B cell (primary cell): Measurements from ENCODE around the gene SNRPD3. TPM values are rescaled to one million over a fixed set of nuclear protein-coding genes. Genes with fewer than 3 reads are reported as not detected.

Source experiments
- ATAC-seq: fragments of 200-7000 bp; cut with Tn5 transposase; one replicate; pipeline ENCODE4 v1.10.0; 2021; ENCODE audit warnings: low read depth, mild to moderate bottlenecking, moderate number of reproducible peaks, moderate library complexity
- CTCF ChIA-PET: fragments of 350-600 bp; sonication (Branson Sonifier 250); formaldehyde crosslinking; loops from one replicate; lab custom pipeline; 2021; ENCODE audit warnings: antibody characterized with exemption, inconsistent platforms; lab: Charles Lee
- POLR2A ChIA-PET: fragments of 350-600 bp; sonication (Branson Sonifier 250); formaldehyde crosslinking; loops from one replicate; lab custom pipeline; 2021; ENCODE audit warnings: antibody characterized with exemption; lab: Charles Lee
- DNase-seq: peaks from one replicate; pipeline ENCODE4 v3.0.0; 2013
- H2AFZ ChIP-seq: 2 replicates; pipeline ENCODE4 v1.6.1; 2012; ENCODE audit warnings: mild to moderate bottlenecking, low read depth, low read length; ENCODE audit not compliant: insufficient read depth, poor library complexity, severe bottlenecking
- H3K27ac ChIP-seq, 2 donors: 1 replicate in 1 of 2; 2 replicates in 1 of 2; pipeline ENCODE4 v1.5.1; 2012 to 2013; ENCODE audit warnings: low read length in 2 of 2, mild to moderate bottlenecking in 2 of 2, moderate library complexity in 1 of 2
- H3K27me3 ChIP-seq, 4 experiments: fragments of 200-600 bp in 1 of 4; sonication (generic) in 1 of 4; replicated peaks in 1 of 4; 1 replicate in 2 of 4; 2 replicates in 2 of 4; pipeline versions ENCODE4 v1.6.1 to v1.7.0; 2013 to 2016; ENCODE audit warnings: low read length in 3 of 4, mild to moderate bottlenecking in 2 of 4, mixed read lengths in 1 of 4, moderate library complexity in 1 of 4; ENCODE audit not compliant: insufficient read depth in 4 of 4, control insufficient read depth in 3 of 4; ENCODE audit errors: control extremely low read depth in 1 of 4
- H3K36me3 ChIP-seq, 2 experiments: replicated peaks in 1 of 2; 1 replicate in 1 of 2; 2 replicates in 1 of 2; pipeline versions ENCODE4 v1.6.1 to v1.7.1; 2013; ENCODE audit warnings: low read length in 1 of 2; ENCODE audit not compliant: insufficient read depth in 2 of 2, control insufficient read depth in 1 of 2; ENCODE audit errors: control extremely low read depth in 1 of 2, extremely low read depth in 1 of 2
- H3K4me1 ChIP-seq, 2 donors: fragments of 200-600 bp in 1 of 2; sonication (generic) in 1 of 2; 1 replicate in 1 of 2; 2 replicates in 1 of 2; pipeline versions ENCODE4 v1.5.1 to v1.6.1; 2013 to 2017; ENCODE audit warnings: low read length in 2 of 2; ENCODE audit not compliant: control insufficient read depth in 2 of 2, insufficient read depth in 2 of 2
- H3K4me2 ChIP-seq: replicated peaks from 2 replicates; pipeline ENCODE3; 2012; ENCODE audit warnings: mild to moderate bottlenecking, low read depth, low read length; ENCODE audit not compliant: poor library complexity, severe bottlenecking
- H3K4me3 ChIP-seq, 5 experiments: fragments of 200-600 bp in 1 of 5; sonication (generic) in 1 of 5; 1 replicate in 3 of 5; 2 replicates in 2 of 5; pipeline versions ENCODE4 v1.5.1 to v1.7.0; 2011 to 2016; ENCODE audit warnings: low read length in 4 of 5, mild to moderate bottlenecking in 4 of 5, low read depth in 2 of 5, control low read depth in 1 of 5, moderate library complexity in 1 of 5; ENCODE audit not compliant: insufficient read depth in 1 of 5; ENCODE audit errors: control extremely low read depth in 1 of 5, extremely low read depth in 1 of 5
- H3K79me2 ChIP-seq: fragments of 200-600 bp; sonication (generic); one replicate; pipeline ENCODE4 v1.6.0; 2016; ENCODE audit warnings: low read length; ENCODE audit not compliant: control insufficient read depth, insufficient read depth
- H3K9ac ChIP-seq: fragments of 200-600 bp; sonication (generic); 2 replicates; pipeline ENCODE4 v1.6.1; 2017; ENCODE audit warnings: mild to moderate bottlenecking, low read length, moderate library complexity
- H3K9me3 ChIP-seq, 3 donors: one replicate each; pipeline versions ENCODE4 v1.6.1 to v1.7.1; 2013; ENCODE audit warnings: low read length in 2 of 3; ENCODE audit not compliant: control insufficient read depth in 2 of 3, insufficient read depth in 1 of 3; ENCODE audit errors: control extremely low read depth in 1 of 3
- H4K20me1 ChIP-seq: 2 replicates; pipeline ENCODE4 v1.6.0; 2012; ENCODE audit warnings: mild to moderate bottlenecking, low read length; ENCODE audit not compliant: insufficient read depth, control insufficient read depth, poor library complexity, severe bottlenecking
- H3K27ac Mint-ChIP-seq: one replicate; pipeline ENCODE4 v1.8.0; 2021; ENCODE audit warnings: mixed read lengths
- H3K27me3 Mint-ChIP-seq: one replicate; pipeline ENCODE4 v1.8.0; 2021; ENCODE audit warnings: mixed read lengths
- H3K4me1 Mint-ChIP-seq: one replicate; pipeline ENCODE4 v1.8.0; 2021; ENCODE audit warnings: mixed read lengths
- H3K4me3 Mint-ChIP-seq: one replicate; pipeline ENCODE4 v1.8.0; 2021; ENCODE audit warnings: mixed read lengths
- H3K9me3 Mint-ChIP-seq: one replicate; pipeline ENCODE4 v1.8.0; 2022; ENCODE audit warnings: mixed read lengths; ENCODE audit not compliant: insufficient read depth
- EZH2 ChIP-seq: IDR thresholded peaks from 2 replicates; pipeline ENCODE4 v1.6.1; 2012; ENCODE audit warnings: borderline replicate concordance, low read depth, mild to moderate bottlenecking, moderate library complexity, low read length; ENCODE audit not compliant: insufficient read depth, poor library complexity, severe bottlenecking
- WGBS: methylation state at CpG from one replicate; pipeline ENCODE4 v1.1.5; 2013; ENCODE audit warnings: missing lambda C conversion rate; ENCODE audit not compliant: insufficient coverage; 5-methylcytosine and 5-hydroxymethylcytosine counted together
- intact Hi-C: fragments of 100-400 bp; cut with micrococcal nuclease; formaldehyde crosslinking; loops from one replicate; pipeline ENCODE4 v1.10.0; 2022
- polyA plus RNA-seq: library from polyadenylated mRNA; depleted of rRNA; stranded (reverse); fragments of >200 nt; gene quantifications from 2 replicates; pipeline ENCODE4 v1.2.3, GENCODE V29; 2012
- total RNA-seq, 2 donors: library from RNA; stranded (reverse); fragments of 120-200 nt in 1 of 2; gene quantifications; 1 replicate in 1 of 2; 2 replicates in 1 of 2; pipeline versions ENCODE4 v1.2.3 to v1.2.4, GENCODE V29; 2013 to 2022
- TF ChIP-seq, protein P1 (sequence below): fragments of 200-600 bp; IDR thresholded peaks from one replicate; pipeline ENCODE4 v1.8.0; 2022; ENCODE audit warnings: antibody characterized with exemption, mild to moderate bottlenecking

Gene SNRPD3
- total and polyA plus RNA-seq, 2 donors (not counting 1 experiment from before 2014, with no cell fraction given) = 76.7 to 165 TPM

DNA sequence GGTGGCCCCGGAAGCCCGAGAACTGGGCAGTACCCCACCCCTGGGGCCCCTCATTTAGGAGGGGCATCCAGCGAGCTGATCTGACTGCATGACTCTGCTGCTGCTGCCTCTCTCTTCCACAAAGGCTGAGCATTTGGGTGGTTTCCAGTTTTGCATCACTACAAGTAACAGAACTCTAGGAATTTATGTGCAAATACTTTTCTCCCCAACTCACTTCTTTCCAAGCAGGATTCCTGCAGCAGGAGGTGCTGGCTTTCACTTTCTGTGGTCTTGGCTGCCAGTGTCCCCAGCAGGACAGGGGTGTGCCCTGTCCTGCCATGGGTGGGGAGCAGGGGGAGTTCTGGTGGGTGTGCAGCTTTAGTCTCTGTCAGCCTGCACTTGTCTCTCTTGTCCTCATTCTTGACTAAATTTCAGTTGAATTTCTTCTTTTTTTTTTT lies 39.5 kb upstream of the SNRPD3 start:
- Histone ChIP-seq H3K4me2 (no peak overlapping the region), H3K9ac (no peak overlapping the region), H3K4me3 (no peak overlapping the region), H3K27me3 (peaks cover 0 to 4% (median 1%) of the 10 kb centered on the region in 4 experiments), H3K36me3 (no peaks in the 10 kb centered on the region), H4K20me1 (no peaks in the 10 kb centered on the region), H3K27ac (no peak overlapping the region), H2AFZ (no peak overlapping the region), H3K79me2 (no peaks in the 10 kb centered on the region), H3K9me3 (no peaks in the 10 kb centered on the region), H3K4me1 (peaks cover 14 to 16% of the 10 kb centered on the region in 2 donors)
- intact Hi-C loops = no loop called here
- DNase-seq (no peak), ATAC-seq (no peak)
- WGBS = 35% methylated on average over 3 of the region's 3 CpGs
- Mint-ChIP-seq H3K27me3 (peaks cover 9% of the 10 kb centered on the region), H3K4me1 (peaks cover 35% of the 10 kb centered on the region), H3K4me3 (no peak overlapping the region), H3K27ac (no peak overlapping the region), H3K9me3 (no peaks in the 10 kb centered on the region)
- ChIA-PET CTCF (no interaction called here), POLR2A (no interaction called here)
- no peak for TF ChIP-seq EZH2
- TF ChIP-seq, protein P1, sequence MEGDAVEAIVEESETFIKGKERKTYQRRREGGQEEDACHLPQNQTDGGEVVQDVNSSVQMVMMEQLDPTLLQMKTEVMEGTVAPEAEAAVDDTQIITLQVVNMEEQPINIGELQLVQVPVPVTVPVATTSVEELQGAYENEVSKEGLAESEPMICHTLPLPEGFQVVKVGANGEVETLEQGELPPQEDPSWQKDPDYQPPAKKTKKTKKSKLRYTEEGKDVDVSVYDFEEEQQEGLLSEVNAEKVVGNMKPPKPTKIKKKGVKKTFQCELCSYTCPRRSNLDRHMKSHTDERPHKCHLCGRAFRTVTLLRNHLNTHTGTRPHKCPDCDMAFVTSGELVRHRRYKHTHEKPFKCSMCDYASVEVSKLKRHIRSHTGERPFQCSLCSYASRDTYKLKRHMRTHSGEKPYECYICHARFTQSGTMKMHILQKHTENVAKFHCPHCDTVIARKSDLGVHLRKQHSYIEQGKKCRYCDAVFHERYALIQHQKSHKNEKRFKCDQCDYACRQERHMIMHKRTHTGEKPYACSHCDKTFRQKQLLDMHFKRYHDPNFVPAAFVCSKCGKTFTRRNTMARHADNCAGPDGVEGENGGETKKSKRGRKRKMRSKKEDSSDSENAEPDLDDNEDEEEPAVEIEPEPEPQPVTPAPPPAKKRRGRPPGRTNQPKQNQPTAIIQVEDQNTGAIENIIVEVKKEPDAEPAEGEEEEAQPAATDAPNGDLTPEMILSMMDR = no peak

DNA sequence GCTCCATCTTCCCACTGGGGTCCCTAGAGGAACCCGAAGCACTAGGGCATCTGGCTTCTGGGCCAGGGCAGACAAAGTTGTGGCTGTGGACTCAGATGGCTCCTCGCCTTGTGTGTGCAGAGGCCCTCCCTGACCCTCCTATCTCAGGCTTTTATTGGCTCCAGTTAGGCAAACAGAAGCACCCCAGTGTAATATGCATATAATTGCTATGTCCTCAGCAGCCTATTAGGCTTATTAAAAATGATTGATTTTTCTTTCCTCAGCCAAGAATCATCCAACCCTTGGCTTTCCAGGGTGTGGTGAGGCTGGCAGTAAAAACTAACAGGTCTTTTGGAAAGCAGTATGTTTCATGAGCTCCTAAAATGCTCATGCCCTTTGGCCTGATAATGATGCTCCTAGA lies 38.4 kb upstream of the SNRPD3 start:
- no peaks in the 10 kb centered on the region for H4K20me1 ChIP-seq
- 100% methylated on average over 2 of the region's 2 CpGs for WGBS
- TF ChIP-seq, protein P1 = no peak
- no peak for TF ChIP-seq EZH2
- ChIA-PET POLR2A (no interaction called here), CTCF (interaction anchor here (0.8 to 2.6 kb wide), 2 partner anchors 14 to 95 kb away, joined by 3 to 14 read pairs; no protein-coding TSS in a partner anchor)
- H3K9me3 ChIP-seq = no peaks in the 10 kb centered on the region
- DNase-seq = no peak
- Mint-ChIP-seq H3K4me3 (no peak overlapping the region), H3K27me3 (peaks cover 9% of the 10 kb centered on the region), H3K9me3 (no peaks in the 10 kb centered on the region), H3K4me1 (peaks cover 32% of the 10 kb centered on the region), H3K27ac (no peak overlapping the region)
- H3K9ac ChIP-seq = no peak overlapping the region
- H3K36me3 ChIP-seq = no peaks in the 10 kb centered on the region
- no peak overlapping the region for H2AFZ ChIP-seq
- H3K4me2 ChIP-seq = no peak overlapping the region
- H3K4me3 ChIP-seq = no peak overlapping the region
- H3K27ac ChIP-seq = no peak overlapping the region
- ATAC-seq = no peak
- intact Hi-C loops = no loop called here
- H3K79me2 ChIP-seq = no peaks in the 10 kb centered on the region
- H3K4me1 ChIP-seq = peaks cover 11 to 15% of the 10 kb centered on the region in 2 donors
- peaks cover 0 to 4% (median 1%) of the 10 kb centered on the region in 4 experiments for H3K27me3 ChIP-seq
